Right ventricle myocardium inferior (tissue), 1 donor: Measurements from ENCODE around the gene SPRR2E. TPM values are rescaled to one million over a fixed set of nuclear protein-coding genes. Genes with fewer than 3 reads are reported as not detected.
"Not testable (repeated sequence)": the region's sequence is repeated elsewhere in the genome, so short reads cannot be mapped to it uniquely, and the experiment has no call there.

ENCODE experiments used
- ATAC-seq: fragments of 200-7000 bp; cut with Tn5 transposase; one replicate; pipeline ENCODE4 v1.9.1; 2020; ENCODE audit warnings: mild to moderate bottlenecking, moderate library complexity
- DNase-seq: peaks from one replicate; pipeline ENCODE4 v3.0.0; 2021; ENCODE audit errors: missing footprints
- intact Hi-C: fragments of 100-400 bp; cut with DNase I; formaldehyde crosslinking; loops from one replicate; pipeline ENCODE4 v1.11.0; 2022
- total RNA-seq: library from RNA; stranded (reverse); fragmentation: NEBNext Ultra II Directional; extraction: Animal tissue kit (Norgen Biotek cat#: 25700); gene quantifications from one replicate; pipeline ENCODE4 v1.2.1, GENCODE V29; 2021
- donor health status: DM: no; HTN: yes; CAD: no; lungs with severe emphysema.

Gene SPRR2E
- total RNA-seq, 1 donor from 2014 or later = not detected

- intact Hi-C loops = no loop called here
- ATAC-seq = no peak
- DNase-seq = no peak
Observed at GRCh38 chr1:153072806-153073726, 21.3 kb downstream of the SPRR2E start.

- intact Hi-C loops = no loop called here
- no peak for ATAC-seq
- no peak for DNase-seq
Observed at GRCh38 chr1:153071511-153071910, 22.8 kb downstream of the SPRR2E start, which contains the start of gene SPRR2B. Gene SPRR2B (minus strand): TSS chr1:153071611. CDS start chr1:153070839, 772 bp downstream.

- DNase-seq (no peak), ATAC-seq (no peak)
- intact Hi-C loops = no loop called here
Observed at GRCh38 chr1:153070243-153070642, 24.1 kb downstream of the SPRR2E start.

GRCh38 chr1:153058826-153059784, 35.2 kb downstream of the SPRR2E start:
- DNase-seq (no peak), ATAC-seq (no peak)
- intact Hi-C loops = no loop called here

GRCh38 chr1:153058154-153058553, 36.2 kb downstream of the SPRR2E start:
- DNase-seq (no peak), ATAC-seq (no peak)
- intact Hi-C loops = no loop called here

- DNase-seq (no peak), ATAC-seq (no peak)
- intact Hi-C loops = no loop called here
Observed at GRCh38 chr1:153057375-153057774, 37.0 kb downstream of the SPRR2E start, which contains the start of gene SPRR2A. Gene SPRR2A (minus strand): TSS chr1:153057512. CDS start chr1:153056735, 777 bp downstream.

GRCh38 chr1:153056111-153056510, 38.2 kb downstream of the SPRR2E start:
- intact Hi-C loops, ATAC-seq, DNase-seq: not testable (repeated sequence)

GRCh38 chr1:153049211-153049610, 45.1 kb downstream of the SPRR2E start:
- DNase-seq (no peak), ATAC-seq (no peak)
- intact Hi-C loops = no loop called here

Other genes with a start within 250 kb of the SPRR2E start
- gene LCE7A, start 234.5 kb downstream of the SPRR2E start, total RNA-seq = not detected
- not detected for gene SMCP, start 216.2 kb downstream of the SPRR2E start, total RNA-seq
- gene IVL, start 186.0 kb downstream of the SPRR2E start, total RNA-seq = not detected
- not detected for gene SPRR5, start 147.3 kb downstream of the SPRR2E start, total RNA-seq
- gene SPRR4, start 123.9 kb downstream of the SPRR2E start, total RNA-seq = not detected
- not detected for gene SPRR1A, start 110.4 kb downstream of the SPRR2E start, total RNA-seq
- gene SPRR3, start 92.8 kb downstream of the SPRR2E start, total RNA-seq = not detected
- gene SPRR1B, start 63.3 kb downstream of the SPRR2E start, total RNA-seq = not detected
- not detected for gene SPRR2D, start 53.4 kb downstream of the SPRR2E start, total RNA-seq
- not detected for gene SPRR2A, start 37.0 kb downstream of the SPRR2E start, total RNA-seq
- not detected for gene SPRR2B, start 22.9 kb downstream of the SPRR2E start, total RNA-seq
- gene SPRR2F, start 19.0 kb upstream of the SPRR2E start, total RNA-seq = not detected
- gene SPRR2G, start 56.4 kb upstream of the SPRR2E start, total RNA-seq = not detected
- not detected for gene LELP1, start 108.9 kb upstream of the SPRR2E start, total RNA-seq
- not detected for gene PRR9, start 123.1 kb upstream of the SPRR2E start, total RNA-seq
- not detected for gene LORICRIN, start 165.2 kb upstream of the SPRR2E start, total RNA-seq
- gene PGLYRP3, start 218.4 kb upstream of the SPRR2E start, total RNA-seq = not detected